Measurements from ENCODE around the gene C14orf132. TPM values are rescaled to one million over a fixed set of nuclear protein-coding genes. Genes with fewer than 3 reads are reported as not detected.
"Not testable (repeated sequence)": the region's sequence is repeated elsewhere in the genome, so short reads cannot be mapped to it uniquely, and the experiment has no call there.

C14orf132 gene
- total RNA-seq, 2 donors from 2014 or later, result 23.0 to 37.5 TPM

DNA sequence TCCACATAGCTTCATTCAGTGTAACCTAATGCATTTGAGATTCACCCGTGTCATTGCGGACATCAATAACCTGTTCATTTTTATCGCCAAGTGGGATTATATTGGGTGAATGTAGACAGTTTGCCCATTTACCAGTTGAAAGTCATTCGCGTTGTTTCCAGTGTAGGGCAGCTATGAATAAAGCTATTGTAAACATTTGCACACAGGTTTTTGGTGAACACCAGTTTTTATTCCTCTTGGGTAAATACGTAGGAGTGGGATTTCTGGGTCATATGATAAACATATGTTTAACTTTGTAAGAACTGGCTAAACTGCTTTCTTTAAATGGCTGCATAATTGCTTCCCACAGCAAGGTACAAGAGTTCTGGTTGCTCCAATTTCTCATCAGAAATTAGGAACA, 33.6 kb downstream of the C14orf132 start:
- ATAC-seq (ENCODE audit: insufficient number of reproducible peaks, low FRiP score, low read depth) (no peak), DNase-seq (ENCODE audit: low spot score) (no peak)
- TF ChIP-seq, protein P1, sequence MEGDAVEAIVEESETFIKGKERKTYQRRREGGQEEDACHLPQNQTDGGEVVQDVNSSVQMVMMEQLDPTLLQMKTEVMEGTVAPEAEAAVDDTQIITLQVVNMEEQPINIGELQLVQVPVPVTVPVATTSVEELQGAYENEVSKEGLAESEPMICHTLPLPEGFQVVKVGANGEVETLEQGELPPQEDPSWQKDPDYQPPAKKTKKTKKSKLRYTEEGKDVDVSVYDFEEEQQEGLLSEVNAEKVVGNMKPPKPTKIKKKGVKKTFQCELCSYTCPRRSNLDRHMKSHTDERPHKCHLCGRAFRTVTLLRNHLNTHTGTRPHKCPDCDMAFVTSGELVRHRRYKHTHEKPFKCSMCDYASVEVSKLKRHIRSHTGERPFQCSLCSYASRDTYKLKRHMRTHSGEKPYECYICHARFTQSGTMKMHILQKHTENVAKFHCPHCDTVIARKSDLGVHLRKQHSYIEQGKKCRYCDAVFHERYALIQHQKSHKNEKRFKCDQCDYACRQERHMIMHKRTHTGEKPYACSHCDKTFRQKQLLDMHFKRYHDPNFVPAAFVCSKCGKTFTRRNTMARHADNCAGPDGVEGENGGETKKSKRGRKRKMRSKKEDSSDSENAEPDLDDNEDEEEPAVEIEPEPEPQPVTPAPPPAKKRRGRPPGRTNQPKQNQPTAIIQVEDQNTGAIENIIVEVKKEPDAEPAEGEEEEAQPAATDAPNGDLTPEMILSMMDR (IDR thresholded peaks at IDR 0.05), result no peak
- peaks cover 0 to 12% of the 10 kb centered on the region in 2 donors for H3K4me1 ChIP-seq (ENCODE audit: control insufficient read depth in 1 of 2, low read depth in 2 of 2)
- no peaks in the 10 kb centered on the region for H3K27me3 ChIP-seq (replicated peaks; ENCODE audit: insufficient read depth)
- H3K36me3 ChIP-seq, result no peaks in the 10 kb centered on the region
- no peaks in the 10 kb centered on the region for H3K9me3 ChIP-seq
- H3K4me3 ChIP-seq, result no peak overlapping the region
- no peak overlapping the region for H3K27ac ChIP-seq

GRCh38 chr14:96073260-96074039, 34.3 kb downstream of the C14orf132 start:
- H3K4me3 ChIP-seq; H3K9me3 ChIP-seq; H3K36me3 ChIP-seq; H3K27me3 ChIP-seq (replicated peaks; ENCODE audit: insufficient read depth); H3K27ac ChIP-seq; ATAC-seq (ENCODE audit: insufficient number of reproducible peaks, low FRiP score, low read depth); DNase-seq (ENCODE audit: low spot score): not testable (repeated sequence)
- peaks cover 3 to 19% of the 10 kb centered on the region in 2 donors for H3K4me1 ChIP-seq (ENCODE audit: control insufficient read depth in 1 of 2, low read depth in 2 of 2)

DNA sequence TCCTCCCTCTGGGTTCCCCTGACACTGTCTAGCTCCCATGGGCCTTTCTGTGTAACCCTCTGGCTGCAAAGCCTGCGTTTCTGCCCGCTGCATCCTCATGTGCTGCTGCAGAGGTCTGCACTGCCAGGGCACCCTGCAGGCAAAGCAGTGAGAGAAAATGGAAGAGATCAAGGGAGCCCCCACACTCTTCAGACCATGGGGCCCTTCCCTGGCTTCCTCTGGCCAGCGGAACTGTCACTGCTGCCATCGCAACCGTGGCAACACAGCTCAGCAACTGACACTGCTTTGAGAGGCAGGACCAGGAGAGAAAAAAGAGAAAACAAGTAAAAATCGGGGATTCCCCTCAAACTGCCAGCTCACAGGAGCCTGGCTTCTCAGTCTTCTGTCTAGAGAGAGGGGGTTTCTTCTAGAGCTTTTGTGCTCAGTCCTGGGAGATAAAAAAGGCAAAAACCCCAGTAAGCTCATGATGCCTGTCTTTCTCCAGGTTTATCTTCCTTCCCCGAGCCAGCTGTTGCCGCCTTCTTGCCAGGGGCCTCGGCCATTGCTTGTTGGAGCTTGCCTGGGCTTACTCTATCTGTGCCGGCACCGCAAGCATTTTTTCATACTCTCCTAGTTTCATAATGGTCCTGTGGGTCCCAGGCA, 38.9 kb downstream of the C14orf132 start:
- Histone ChIP-seq H3K4me1 (ENCODE audit: control insufficient read depth in 1 of 2, low read depth in 2 of 2) (peaks cover 3 to 24% of the 10 kb centered on the region in 2 donors), H3K9me3 (no peaks in the 10 kb centered on the region), H3K27me3 (replicated peaks; ENCODE audit: insufficient read depth) (no peaks in the 10 kb centered on the region), H3K4me3 (no peak overlapping the region), H3K36me3 (no peaks in the 10 kb centered on the region), H3K27ac (no peak overlapping the region)
- TF ChIP-seq, protein P1 (IDR thresholded peaks at IDR 0.05), result no peak
- DNase-seq (ENCODE audit: low spot score) (no peak), ATAC-seq (ENCODE audit: insufficient number of reproducible peaks, low FRiP score, low read depth) (no peak)

- Histone ChIP-seq H3K27me3 (replicated peaks; ENCODE audit: insufficient read depth) (no peaks in the 10 kb centered on the region), H3K36me3 (no peaks in the 10 kb centered on the region), H3K4me1 (ENCODE audit: control insufficient read depth in 1 of 2, low read depth in 2 of 2) (peaks cover 3 to 24% of the 10 kb centered on the region in 2 donors), H3K4me3 (no peak overlapping the region), H3K9me3 (no peaks in the 10 kb centered on the region), H3K27ac (no peak overlapping the region)
- DNase-seq (ENCODE audit: low spot score) (no peak), ATAC-seq (ENCODE audit: insufficient number of reproducible peaks, low FRiP score, low read depth) (no peak)
- TF ChIP-seq, protein P1 (IDR thresholded peaks at IDR 0.05), result no peak
Measured at GRCh38 chr14:96078625-96079016, 39.5 kb downstream of the C14orf132 start.

- H3K27me3 ChIP-seq (replicated peaks; ENCODE audit: insufficient read depth), result no peaks in the 10 kb centered on the region
- TF ChIP-seq, protein P1 (IDR thresholded peaks at IDR 0.05), result no peak
- ATAC-seq (ENCODE audit: insufficient number of reproducible peaks, low FRiP score, low read depth), result no peak
- no peak for DNase-seq (ENCODE audit: low spot score)
- H3K4me3 ChIP-seq, result no peak overlapping the region
- no peaks in the 10 kb centered on the region for H3K9me3 ChIP-seq
- H3K4me1 ChIP-seq (ENCODE audit: control insufficient read depth in 1 of 2, low read depth in 2 of 2), result peaks cover 3 to 24% of the 10 kb centered on the region in 2 donors
- no peaks in the 10 kb centered on the region for H3K36me3 ChIP-seq
- H3K27ac ChIP-seq, result no peak overlapping the region
Measured at GRCh38 chr14:96079066-96079465, 39.9 kb downstream of the C14orf132 start.
